Mucosa of gallbladder (tissue), 1 donor: ENCODE results near the gene GOLGB1. TPM values are rescaled to one million over a fixed set of nuclear protein-coding genes. Genes with fewer than 3 reads are reported as not detected.
"Not testable (repeated sequence)": the region's sequence is repeated elsewhere in the genome, so short reads cannot be mapped to it uniquely, and the experiment has no call there.

Experiments used
- DNase-seq: peaks from one replicate; pipeline ENCODE4 v3.0.0-alpha.2; 2020; ENCODE audit warnings: low spot score
- total RNA-seq: library from RNA; stranded (reverse); gene quantifications from one replicate; pipeline ENCODE4 v1.2.1, GENCODE V29; 2021
- donor health status: DM: no; HTN: no; CAD: no.

GOLGB1 gene, protein sequence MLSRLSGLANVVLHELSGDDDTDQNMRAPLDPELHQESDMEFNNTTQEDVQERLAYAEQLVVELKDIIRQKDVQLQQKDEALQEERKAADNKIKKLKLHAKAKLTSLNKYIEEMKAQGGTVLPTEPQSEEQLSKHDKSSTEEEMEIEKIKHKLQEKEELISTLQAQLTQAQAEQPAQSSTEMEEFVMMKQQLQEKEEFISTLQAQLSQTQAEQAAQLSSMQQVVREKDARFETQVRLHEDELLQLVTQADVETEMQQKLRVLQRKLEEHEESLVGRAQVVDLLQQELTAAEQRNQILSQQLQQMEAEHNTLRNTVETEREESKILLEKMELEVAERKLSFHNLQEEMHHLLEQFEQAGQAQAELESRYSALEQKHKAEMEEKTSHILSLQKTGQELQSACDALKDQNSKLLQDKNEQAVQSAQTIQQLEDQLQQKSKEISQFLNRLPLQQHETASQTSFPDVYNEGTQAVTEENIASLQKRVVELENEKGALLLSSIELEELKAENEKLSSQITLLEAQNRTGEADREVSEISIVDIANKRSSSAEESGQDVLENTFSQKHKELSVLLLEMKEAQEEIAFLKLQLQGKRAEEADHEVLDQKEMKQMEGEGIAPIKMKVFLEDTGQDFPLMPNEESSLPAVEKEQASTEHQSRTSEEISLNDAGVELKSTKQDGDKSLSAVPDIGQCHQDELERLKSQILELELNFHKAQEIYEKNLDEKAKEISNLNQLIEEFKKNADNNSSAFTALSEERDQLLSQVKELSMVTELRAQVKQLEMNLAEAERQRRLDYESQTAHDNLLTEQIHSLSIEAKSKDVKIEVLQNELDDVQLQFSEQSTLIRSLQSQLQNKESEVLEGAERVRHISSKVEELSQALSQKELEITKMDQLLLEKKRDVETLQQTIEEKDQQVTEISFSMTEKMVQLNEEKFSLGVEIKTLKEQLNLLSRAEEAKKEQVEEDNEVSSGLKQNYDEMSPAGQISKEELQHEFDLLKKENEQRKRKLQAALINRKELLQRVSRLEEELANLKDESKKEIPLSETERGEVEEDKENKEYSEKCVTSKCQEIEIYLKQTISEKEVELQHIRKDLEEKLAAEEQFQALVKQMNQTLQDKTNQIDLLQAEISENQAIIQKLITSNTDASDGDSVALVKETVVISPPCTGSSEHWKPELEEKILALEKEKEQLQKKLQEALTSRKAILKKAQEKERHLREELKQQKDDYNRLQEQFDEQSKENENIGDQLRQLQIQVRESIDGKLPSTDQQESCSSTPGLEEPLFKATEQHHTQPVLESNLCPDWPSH (N-terminal part only)
- total RNA-seq, result 79.9 TPM

GRCh38 chr3:121749276-121750086 is at the start of gene GOLGB1:
GOLGB1 (minus strand) TSS chr3:121749741; CDS start chr3:121730971, 18,770 bp downstream.
- peak; percentile 98 for DNase-seq

DNA sequence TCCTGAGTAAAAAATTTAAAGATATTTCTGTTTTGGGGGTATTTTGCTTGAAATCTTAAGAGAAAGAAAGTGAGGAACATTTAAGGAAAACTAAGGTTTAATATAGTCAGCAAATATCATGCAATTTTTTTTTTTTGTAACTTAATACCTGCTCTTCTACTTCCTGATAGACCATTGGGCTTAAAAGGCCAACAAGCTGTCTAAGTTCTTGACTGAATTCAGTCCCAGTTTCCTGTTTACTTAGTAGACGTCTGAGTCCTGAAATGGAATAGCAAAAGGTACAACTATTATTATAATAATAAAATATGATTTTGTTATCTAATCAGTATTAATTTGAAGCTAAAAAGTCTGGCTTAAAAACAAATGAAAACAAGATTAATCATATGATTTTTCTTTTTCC is 47.4 kb upstream of the GOLGB1 start:
- no peak for DNase-seq

- DNase-seq, result no peak
These were observed 44.9 kb upstream of the GOLGB1 start for GRCh38 chr3:121794264-121794983.

- no peak for DNase-seq
These were observed 43.5 kb upstream of the GOLGB1 start for GRCh38 chr3:121793078-121793477.

GRCh38 chr3:121786485-121786884 is 36.9 kb upstream of the GOLGB1 start:
- DNase-seq, result no peak

- not testable (repeated sequence) for DNase-seq
These were observed 33.2 kb upstream of the GOLGB1 start for GRCh38 chr3:121782784-121783183.

- DNase-seq, result no peak
These were observed 32.1 kb upstream of the GOLGB1 start for GRCh38 chr3:121781611-121782010.

GRCh38 chr3:121775095-121775494 is 25.6 kb upstream of the GOLGB1 start:
- DNase-seq, result not testable (repeated sequence)

DNA sequence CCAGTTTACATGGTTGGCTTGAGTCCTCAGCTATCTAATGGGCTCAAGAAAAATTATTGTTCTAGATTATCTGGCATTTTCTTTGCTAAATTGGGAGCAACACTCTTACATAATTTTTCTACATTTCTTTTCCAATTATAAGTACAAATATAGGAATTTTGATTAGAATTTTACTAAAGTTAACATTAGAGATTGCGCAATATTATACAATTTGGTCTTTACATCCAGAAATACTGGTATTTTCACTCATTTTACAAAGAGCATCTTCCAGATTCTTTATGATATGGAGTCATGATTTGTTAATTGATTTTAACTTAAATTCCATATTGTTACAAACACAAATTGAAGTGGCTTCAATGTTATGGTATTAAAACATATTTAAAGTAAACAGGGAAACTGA is 19.7 kb upstream of the GOLGB1 start:
- DNase-seq, result no peak

- no peak for DNase-seq
These were observed 18.9 kb upstream of the GOLGB1 start for GRCh38 chr3:121768452-121768851.

DNA sequence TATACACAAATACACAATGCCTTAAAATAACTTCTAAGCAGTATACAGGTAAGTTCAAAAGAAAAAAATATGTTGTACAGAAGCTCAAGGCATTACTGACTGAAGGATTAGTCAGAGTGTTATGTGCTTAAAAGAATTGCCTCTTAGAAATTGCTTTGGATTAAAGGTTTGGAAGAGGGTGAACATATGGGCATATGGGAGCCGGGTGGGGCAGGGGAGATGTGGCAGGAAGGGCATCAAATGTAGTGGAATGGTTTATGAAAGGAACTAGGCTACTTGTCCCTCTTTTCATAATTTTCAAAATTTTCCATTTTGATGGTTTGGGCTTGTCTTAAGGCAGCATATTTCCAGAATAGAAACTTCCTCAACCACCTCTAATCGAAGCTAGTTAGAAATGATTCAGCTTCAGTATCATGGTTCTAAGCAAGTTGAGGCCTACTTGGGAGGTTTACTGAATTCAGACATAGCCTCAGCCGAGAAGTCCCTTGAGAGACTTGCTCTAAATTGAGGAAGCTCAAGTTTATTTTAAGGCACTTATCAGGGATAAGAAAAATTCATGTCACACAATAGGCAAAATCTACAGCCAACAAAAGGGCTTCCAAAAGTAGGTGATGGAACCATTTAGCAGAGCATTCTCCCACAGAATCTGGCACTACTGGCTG is 10.1 kb upstream of the GOLGB1 start:
- DNase-seq, result no peak

- no peak for DNase-seq
These were observed 9.3 kb upstream of the GOLGB1 start for GRCh38 chr3:121758727-121759450.

DNA sequence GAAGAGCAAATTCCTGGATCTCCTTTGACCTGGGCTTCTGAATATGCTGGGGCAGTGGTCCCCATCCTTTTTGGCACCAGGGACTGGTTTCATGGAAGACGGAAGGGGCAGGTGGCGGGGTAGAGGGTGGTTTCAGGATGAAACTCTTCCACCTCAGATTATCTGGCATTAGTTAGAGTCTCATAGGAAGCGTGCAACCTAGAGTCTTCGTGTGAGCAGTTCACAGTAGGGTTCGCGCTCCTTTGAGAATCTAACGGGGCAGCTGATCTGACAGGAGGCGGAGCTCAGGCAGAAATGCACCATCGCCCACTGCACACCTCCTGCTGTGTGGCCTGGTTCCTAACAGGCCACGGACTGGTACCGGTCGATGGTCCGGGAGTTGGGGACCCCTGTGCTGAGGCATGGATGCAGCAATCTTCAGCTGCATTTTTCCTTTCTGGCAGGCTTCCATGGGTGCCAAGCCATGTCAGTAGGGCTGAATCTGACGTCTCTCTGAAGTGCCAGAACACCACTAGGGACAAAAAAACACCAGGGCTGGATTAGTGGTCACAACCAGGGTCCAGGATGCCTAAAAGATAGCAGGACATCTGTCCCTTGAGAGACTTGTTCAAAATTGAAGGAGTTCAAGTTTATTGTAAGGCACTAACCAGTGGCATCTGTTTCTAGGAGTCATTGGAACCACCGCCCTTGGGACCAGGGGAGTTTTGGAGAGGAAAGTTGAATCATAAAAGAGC is 8.4 kb upstream of the GOLGB1 start:
- no peak for DNase-seq

GRCh38 chr3:121757087-121757811 is 7.7 kb upstream of the GOLGB1 start:
- no peak for DNase-seq

DNA sequence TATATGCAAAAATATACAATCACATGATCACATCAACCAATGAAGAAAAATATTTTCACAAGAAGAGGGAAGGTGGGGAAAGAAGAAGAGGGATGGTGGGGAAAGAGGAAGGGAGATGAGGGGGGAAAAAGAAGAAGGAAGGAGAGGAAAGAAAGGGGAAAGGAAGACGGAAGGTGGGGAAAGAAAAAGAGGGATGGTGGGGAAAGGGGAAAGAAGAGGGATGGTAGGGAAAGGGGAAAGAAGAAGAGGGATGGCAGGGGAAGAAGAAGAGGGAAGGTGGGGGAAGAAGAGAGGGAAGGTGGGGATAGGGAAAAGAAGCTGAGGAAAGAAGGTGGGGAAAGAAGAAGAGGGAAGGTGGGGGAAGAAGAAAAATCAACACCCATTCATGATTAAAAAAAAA is 3.2 kb upstream of the GOLGB1 start:
- DNase-seq, result no peak

- no peak for DNase-seq
These were observed 2.7 kb upstream of the GOLGB1 start for GRCh38 chr3:121752261-121752660.

- DNase-seq, result no peak
These were observed 510 bp upstream of the GOLGB1 start for GRCh38 chr3:121750087-121750415.
